ENCODE results near the gene CNTNAP2.
"Not testable (repeated sequence)": the region's sequence is repeated elsewhere in the genome, so short reads cannot be mapped to it uniquely, and the experiment has no call there.

Gene CNTNAP2

DNA sequence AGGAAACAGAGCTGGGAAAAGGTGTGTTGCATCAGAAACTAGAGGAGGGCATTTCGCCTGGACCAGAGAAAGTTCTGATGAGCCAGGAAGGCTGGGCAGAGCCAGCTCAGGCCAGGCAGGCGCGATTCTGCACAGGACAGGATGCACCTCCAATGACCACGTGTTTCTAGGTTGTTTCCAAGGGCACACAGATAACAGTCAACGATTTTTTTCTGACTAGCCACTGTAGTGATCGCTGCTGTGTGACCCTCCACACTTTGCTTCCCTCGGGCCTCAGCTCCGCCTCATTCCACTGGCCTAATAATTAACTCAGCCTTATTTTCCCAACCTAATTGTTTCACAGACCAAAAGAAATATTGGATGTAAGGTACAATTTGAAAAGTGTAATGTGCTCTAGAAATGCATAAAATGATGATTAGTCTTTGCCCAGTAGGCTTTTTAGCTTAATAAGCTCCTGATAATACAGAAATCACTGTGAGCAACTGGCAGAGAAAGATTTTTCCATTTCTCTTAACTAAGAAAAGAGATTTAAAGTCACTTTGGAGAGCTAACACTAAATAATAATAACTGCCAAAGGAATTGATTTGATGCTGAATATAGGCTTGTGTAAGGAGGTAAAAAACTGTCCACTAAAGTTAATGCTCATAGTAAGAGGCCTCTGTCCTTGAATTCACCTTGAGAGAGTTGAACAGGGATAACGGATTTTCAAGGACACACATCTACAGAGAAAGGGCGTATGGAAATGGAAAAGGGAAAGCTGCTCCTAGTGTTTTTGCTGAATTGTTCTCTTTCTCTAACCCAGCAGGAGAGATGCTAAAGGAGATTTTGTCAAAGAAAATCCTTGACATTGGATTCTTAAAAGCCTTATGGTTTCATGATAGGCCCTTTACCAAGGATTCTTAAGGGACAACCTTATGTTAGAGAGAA is 2183.0 kb downstream of the CNTNAP2 start:
- Histone ChIP-seq H3K9me3 (ENCODE audit: low read depth, low read length) (no peaks in the 10 kb centered on the region), H3K4me3 (no peak overlapping the region), H3K27ac (peak overlapping the region; percentile 59), H3K9ac (ENCODE audit: insufficient read length) (no peak overlapping the region), H3K36me3 (ENCODE audit: insufficient read depth, low read length) (no peaks in the 10 kb centered on the region)
- TF ChIP-seq EZH2 (IDR thresholded peaks at IDR 0.05) = no peak
- TF ChIP-seq FOXP2 (optimal IDR thresholded peaks at IDR 0.05; ENCODE audit: control extremely low read depth, extremely low read length, insufficient read depth) = no peak
- no peak for TF ChIP-seq POLR2AphosphoS5 (IDR thresholded peaks at IDR 0.05; ENCODE audit: borderline replicate concordance, low read depth, low read length)
- DNase-seq (ENCODE audit: low read depth, low spot score) = no peak

DNA sequence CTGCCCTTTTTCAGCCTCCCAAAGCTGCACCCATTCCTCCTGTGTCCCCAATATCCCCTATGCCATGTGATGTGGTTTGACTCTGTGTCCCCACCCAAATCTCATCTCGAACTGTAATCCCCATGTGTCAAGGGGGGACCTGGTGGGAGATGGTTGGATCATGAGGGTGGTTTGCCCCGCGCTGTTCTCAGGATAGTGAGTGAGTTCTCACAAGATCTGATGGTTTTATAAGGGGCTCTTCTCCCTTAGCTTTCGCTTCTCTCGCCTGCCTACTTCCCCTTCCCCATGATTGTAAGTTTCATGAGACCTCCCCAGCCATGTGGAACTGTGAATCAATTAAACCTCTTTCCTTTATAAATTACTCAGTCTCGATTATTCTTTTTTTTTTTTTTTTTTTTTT is 2185.8 kb downstream of the CNTNAP2 start:
- not testable (repeated sequence) for H3K36me3 ChIP-seq (ENCODE audit: insufficient read depth, low read length); H3K9me3 ChIP-seq (ENCODE audit: low read depth, low read length); H3K4me3 ChIP-seq; H3K9ac ChIP-seq (ENCODE audit: insufficient read length); DNase-seq (ENCODE audit: low read depth, low spot score)
- H3K27ac ChIP-seq = peak overlapping the region; percentile 57

DNA sequence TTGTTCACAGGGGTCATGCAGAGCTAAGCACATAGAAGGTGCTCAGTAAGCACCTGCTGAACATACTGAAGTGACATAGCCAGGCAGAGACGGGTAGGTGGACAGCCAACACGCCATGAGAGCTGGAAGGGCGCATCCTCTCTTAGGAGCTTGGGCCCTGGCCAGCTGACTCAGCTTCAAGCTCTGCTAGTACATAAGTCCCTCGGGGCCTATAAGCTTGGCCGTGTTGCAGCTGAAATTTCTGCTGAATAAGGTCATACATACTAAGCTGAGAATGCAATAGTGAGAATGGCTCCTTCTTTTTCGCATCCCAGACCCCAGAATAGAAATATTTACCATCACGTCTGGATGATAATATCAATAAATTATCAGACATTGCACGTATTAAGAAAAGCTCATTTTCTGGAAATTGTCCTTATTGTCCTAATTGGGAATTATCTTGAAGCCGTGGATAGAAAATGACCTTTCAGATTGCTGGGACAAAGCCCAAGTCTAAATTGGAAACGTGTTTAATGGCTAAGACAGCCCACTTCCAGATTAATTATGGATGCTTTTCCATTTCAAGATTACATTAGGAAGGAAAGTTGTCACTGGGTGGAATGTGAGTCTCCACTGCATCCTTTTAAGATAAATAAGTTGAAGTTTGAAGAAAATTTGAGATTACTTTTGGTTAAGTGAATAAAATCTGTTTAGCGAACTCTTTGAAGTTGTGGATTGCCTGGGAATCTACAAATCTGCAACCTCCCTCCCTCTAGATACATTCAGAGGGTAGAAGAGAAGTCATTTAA is 2186.9 kb downstream of the CNTNAP2 start:
- TF ChIP-seq FOXP2 (optimal IDR thresholded peaks at IDR 0.05; ENCODE audit: control extremely low read depth, extremely low read length, insufficient read depth) = no peak
- TF ChIP-seq POLR2AphosphoS5 (IDR thresholded peaks at IDR 0.05; ENCODE audit: borderline replicate concordance, low read depth, low read length) = peak; percentile 49; the same call in 1 of the 2 replicates
- TF ChIP-seq EZH2 (IDR thresholded peaks at IDR 0.05) = no peak
- Histone ChIP-seq H3K9me3 (ENCODE audit: low read depth, low read length) (no peaks in the 10 kb centered on the region), H3K27ac (peak overlapping the region; percentile 88), H3K9ac (ENCODE audit: insufficient read length) (peak overlapping the region; percentile 66), H3K4me3 (peak overlapping the region; percentile 61), H3K36me3 (ENCODE audit: insufficient read depth, low read length) (no peaks in the 10 kb centered on the region)
- DNase-seq (ENCODE audit: low read depth, low spot score) = peak; percentile 79

DNA sequence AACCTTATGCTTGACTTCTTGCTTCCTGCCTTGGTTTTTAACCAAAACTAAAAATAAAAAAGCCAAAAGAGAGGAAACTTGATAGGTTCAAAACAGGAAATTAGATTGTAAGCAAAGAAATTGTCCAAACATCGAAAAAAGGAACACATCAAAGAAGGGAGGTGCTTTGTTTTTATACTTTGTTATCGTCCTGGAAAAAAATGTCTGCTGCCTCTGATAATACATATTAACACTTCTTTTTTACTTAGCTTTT is 2187.4 kb downstream of the CNTNAP2 start:
- Histone ChIP-seq H3K9ac (ENCODE audit: insufficient read length) (peak overlapping the region; percentile 66), H3K36me3 (ENCODE audit: insufficient read depth, low read length) (no peaks in the 10 kb centered on the region), H3K27ac (peak overlapping the region; percentile 88), H3K4me3 (peak overlapping the region; percentile 61), H3K9me3 (ENCODE audit: low read depth, low read length) (no peaks in the 10 kb centered on the region)
- TF ChIP-seq POLR2AphosphoS5 (IDR thresholded peaks at IDR 0.05; ENCODE audit: borderline replicate concordance, low read depth, low read length) = no peak
- no peak for TF ChIP-seq FOXP2 (optimal IDR thresholded peaks at IDR 0.05; ENCODE audit: control extremely low read depth, extremely low read length, insufficient read depth)
- TF ChIP-seq EZH2 (IDR thresholded peaks at IDR 0.05) = no peak
- DNase-seq (ENCODE audit: low read depth, low spot score) = no peak

DNA sequence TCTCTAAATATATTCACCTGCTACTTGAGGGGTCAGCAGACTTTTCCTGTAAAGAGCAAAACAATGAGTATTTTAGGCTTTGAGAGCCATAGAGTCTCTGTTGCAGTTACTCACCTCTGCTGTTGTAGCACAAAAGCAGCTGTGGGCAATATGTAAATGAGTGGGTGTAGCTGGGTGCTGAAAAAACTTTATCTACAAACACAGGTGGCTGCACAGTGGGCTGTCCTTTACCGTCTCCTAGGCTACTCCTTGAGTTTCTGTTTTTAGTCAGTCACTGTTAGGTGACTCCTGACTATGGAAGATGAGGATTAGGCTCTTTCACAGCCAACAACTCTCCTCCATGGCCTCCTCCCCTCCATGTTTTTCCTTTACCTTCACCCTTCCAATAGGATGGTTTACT is 2187.9 kb downstream of the CNTNAP2 start:
- Histone ChIP-seq H3K9ac (ENCODE audit: insufficient read length) (peak overlapping the region; percentile 66), H3K36me3 (ENCODE audit: insufficient read depth, low read length) (no peaks in the 10 kb centered on the region), H3K4me3 (peak overlapping the region; percentile 61), H3K9me3 (ENCODE audit: low read depth, low read length) (no peaks in the 10 kb centered on the region), H3K27ac (peak overlapping the region; percentile 88)
- no peak for TF ChIP-seq EZH2 (IDR thresholded peaks at IDR 0.05)
- TF ChIP-seq POLR2AphosphoS5 (IDR thresholded peaks at IDR 0.05; ENCODE audit: borderline replicate concordance, low read depth, low read length) = no peak
- TF ChIP-seq FOXP2 (optimal IDR thresholded peaks at IDR 0.05; ENCODE audit: control extremely low read depth, extremely low read length, insufficient read depth) = no peak
- DNase-seq (ENCODE audit: low read depth, low spot score) = no peak

DNA sequence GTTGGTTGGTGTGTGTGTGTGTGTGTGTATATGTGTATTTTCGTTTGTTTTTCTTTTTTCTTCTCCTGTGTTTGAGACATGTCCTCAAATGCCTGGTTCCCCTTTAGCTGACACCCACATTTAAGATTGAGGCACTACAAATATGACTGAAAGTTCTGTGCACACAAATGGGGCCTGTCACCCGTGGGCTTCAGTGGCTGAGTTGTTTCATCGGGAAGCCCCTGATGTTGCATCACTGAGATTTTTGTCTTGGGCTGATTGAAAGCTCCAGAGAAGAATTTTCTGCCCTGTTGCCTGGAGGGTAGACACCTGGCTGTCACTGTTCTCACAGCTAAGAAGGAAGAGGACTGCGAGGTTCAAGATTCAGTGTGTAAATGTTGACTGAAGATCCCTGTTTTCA is 2190.2 kb downstream of the CNTNAP2 start:
- DNase-seq (ENCODE audit: low read depth, low spot score) = no peak
- Histone ChIP-seq H3K9me3 (ENCODE audit: low read depth, low read length) (no peaks in the 10 kb centered on the region), H3K36me3 (ENCODE audit: insufficient read depth, low read length) (no peaks in the 10 kb centered on the region), H3K27ac (no peak overlapping the region), H3K9ac (ENCODE audit: insufficient read length) (no peak overlapping the region), H3K4me3 (no peak overlapping the region)
- TF ChIP-seq EZH2 (IDR thresholded peaks at IDR 0.05) = no peak
- TF ChIP-seq POLR2AphosphoS5 (IDR thresholded peaks at IDR 0.05; ENCODE audit: borderline replicate concordance, low read depth, low read length) = no peak
- no peak for TF ChIP-seq FOXP2 (optimal IDR thresholded peaks at IDR 0.05; ENCODE audit: control extremely low read depth, extremely low read length, insufficient read depth)

DNA sequence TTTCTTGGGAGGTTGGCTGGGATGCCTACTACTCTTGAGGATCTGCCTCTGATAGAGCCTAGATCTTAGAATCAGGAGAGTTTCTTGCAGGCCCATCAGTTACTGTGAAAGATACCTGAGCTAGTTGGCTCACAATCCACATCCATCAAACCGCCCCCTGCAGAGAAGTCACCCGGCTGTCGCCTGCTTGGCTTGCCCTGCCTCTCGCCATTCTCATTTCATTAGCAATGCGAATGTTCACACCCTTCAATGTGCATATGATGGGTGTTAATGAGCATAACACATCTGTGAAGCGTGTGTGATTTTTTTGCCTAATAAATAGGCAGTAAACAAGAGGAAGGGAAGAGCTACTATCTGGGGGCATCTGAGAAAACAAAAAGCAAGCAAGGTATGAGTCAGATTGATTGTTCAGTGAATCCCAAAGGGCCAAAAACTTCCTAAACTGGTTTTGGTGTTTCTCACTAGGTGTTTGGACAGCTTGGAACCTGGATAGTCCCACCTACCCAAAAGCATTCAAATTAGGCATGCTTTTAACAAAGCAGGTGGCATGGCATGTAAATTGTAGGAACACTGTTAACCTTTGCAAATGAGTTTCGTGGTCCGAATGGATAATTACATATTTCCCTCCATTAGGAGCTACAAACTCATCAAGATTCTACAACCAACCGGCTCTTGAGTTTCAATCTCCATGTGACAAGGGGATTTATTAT is 2201.7 kb downstream of the CNTNAP2 start:
- no peak overlapping the region for H3K27ac ChIP-seq
- no peak overlapping the region for H3K9ac ChIP-seq (ENCODE audit: insufficient read length)
- no peak for TF ChIP-seq POLR2AphosphoS5 (IDR thresholded peaks at IDR 0.05; ENCODE audit: borderline replicate concordance, low read depth, low read length)
- no peak for TF ChIP-seq EZH2 (IDR thresholded peaks at IDR 0.05)
- TF ChIP-seq FOXP2 (optimal IDR thresholded peaks at IDR 0.05; ENCODE audit: control extremely low read depth, extremely low read length, insufficient read depth) = no peak
- H3K36me3 ChIP-seq (ENCODE audit: insufficient read depth, low read length) = no peaks in the 10 kb centered on the region
- H3K4me3 ChIP-seq = no peak overlapping the region
- no peaks in the 10 kb centered on the region for H3K9me3 ChIP-seq (ENCODE audit: low read depth, low read length)
- DNase-seq (ENCODE audit: low read depth, low spot score) = no peak

DNA sequence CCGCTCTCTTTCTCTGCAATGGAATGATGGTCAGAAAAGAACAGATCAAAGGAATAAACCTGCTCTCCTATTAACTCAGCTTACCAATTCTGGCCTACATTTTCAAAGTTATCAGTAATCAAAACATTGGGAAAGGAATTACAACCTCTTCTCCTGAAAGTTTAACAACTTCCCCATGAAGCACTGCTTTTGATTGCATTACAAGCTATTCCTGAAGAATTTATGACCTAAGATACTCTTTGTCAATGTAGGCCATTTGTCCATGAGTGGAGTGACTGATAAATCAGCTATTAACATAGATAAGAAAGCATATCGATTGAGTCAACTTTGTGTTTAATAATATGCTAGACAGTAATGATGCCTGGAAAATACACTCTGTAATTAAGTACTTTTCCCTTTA is 2202.2 kb downstream of the CNTNAP2 start:
- no peak for DNase-seq (ENCODE audit: low read depth, low spot score)
- TF ChIP-seq FOXP2 (optimal IDR thresholded peaks at IDR 0.05; ENCODE audit: control extremely low read depth, extremely low read length, insufficient read depth) (no peak), POLR2AphosphoS5 (IDR thresholded peaks at IDR 0.05; ENCODE audit: borderline replicate concordance, low read depth, low read length) (no peak), EZH2 (IDR thresholded peaks at IDR 0.05) (no peak)
- H3K9ac ChIP-seq (ENCODE audit: insufficient read length) = no peak overlapping the region
- H3K27ac ChIP-seq = no peak overlapping the region
- H3K9me3 ChIP-seq (ENCODE audit: low read depth, low read length) = no peaks in the 10 kb centered on the region
- H3K36me3 ChIP-seq (ENCODE audit: insufficient read depth, low read length) = no peaks in the 10 kb centered on the region
- no peak overlapping the region for H3K4me3 ChIP-seq
